Thoracic aorta (tissue), 2 donors: Measurements from ENCODE around the gene LRCH1. TPM values are rescaled to one million over a fixed set of nuclear protein-coding genes. Genes with fewer than 3 reads are reported as not detected.

Experiments
- ATAC-seq: fragments of 150-250 bp; one replicate; pipeline ENCODE4 v1.8.0; 2017; ENCODE audit warnings: low read depth; ENCODE audit not compliant: insufficient number of reproducible peaks, low FRiP score
- DNase-seq: peaks from one replicate; pipeline ENCODE4 v3.0.0-alpha.2; 2020; ENCODE audit warnings: low spot score
- H3K27ac ChIP-seq, 2 donors: fragments of 200-600 bp; sonication (generic); 1 replicate in 1 of 2; 2 replicates in 1 of 2; pipeline ENCODE4 v1.5.1; 2016; ENCODE audit warnings: mild to moderate bottlenecking in 2 of 2, moderate library complexity in 2 of 2
- H3K27me3 ChIP-seq: fragments of 200-600 bp; sonication (generic); replicated peaks from 2 replicates; pipeline ENCODE4 v1.6.0; 2016; ENCODE audit warnings: mild to moderate bottlenecking; ENCODE audit not compliant: insufficient read depth
- H3K36me3 ChIP-seq: fragments of 200-600 bp; sonication (generic); one replicate; pipeline ENCODE4 v1.5.1; 2016
- H3K4me1 ChIP-seq, 2 donors: fragments of 200-600 bp; sonication (generic); 1 replicate in 1 of 2; 2 replicates in 1 of 2; pipeline versions ENCODE4 v1.5.1 to v1.6.0; 2016; ENCODE audit warnings: low read depth in 2 of 2, mild to moderate bottlenecking in 1 of 2; ENCODE audit not compliant: control insufficient read depth in 1 of 2
- H3K4me3 ChIP-seq: fragments of 200-600 bp; sonication (generic); 2 replicates; pipeline ENCODE4 v1.5.1; 2016; ENCODE audit warnings: mild to moderate bottlenecking
- H3K9me3 ChIP-seq: fragments of 200-600 bp; sonication (generic); 2 replicates; pipeline ENCODE4 v1.5.1; 2016
- CTCF ChIP-seq: fragments of 200-600 bp; sonication (generic); IDR thresholded peaks from one replicate; pipeline ENCODE4 v1.5.1; 2019; ENCODE audit warnings: antibody characterized with exemption
- total RNA-seq, 2 donors: library from RNA; depleted of rRNA; stranded (reverse); fragments of >200 nt; gene quantifications; one replicate each; pipeline versions ENCODE4 v1.1.0 to v1.2.3, GENCODE V29; 2016

LRCH1 gene
- total RNA-seq, 2 donors from 2014 or later, result 29.4 to 38.9 TPM

- Histone ChIP-seq H3K4me3 (no peak overlapping the region), H3K27ac (no peak overlapping the region), H3K4me1 (peaks cover 20 to 64% of the 10 kb centered on the region in 2 donors), H3K9me3 (no peaks in the 10 kb centered on the region), H3K27me3 (no peaks in the 10 kb centered on the region), H3K36me3 (no peaks in the 10 kb centered on the region)
- DNase-seq (no peak), ATAC-seq (no peak)
- TF ChIP-seq CTCF, result no peak
Observed at GRCh38 chr13:46561691-46562090, 8.7 kb downstream of the LRCH1 start.

- DNase-seq (no peak), ATAC-seq (no peak)
- Histone ChIP-seq H3K4me1 (peaks cover 20 to 60% of the 10 kb centered on the region in 2 donors), H3K27ac (no peak overlapping the region), H3K36me3 (no peaks in the 10 kb centered on the region), H3K27me3 (no peaks in the 10 kb centered on the region), H3K9me3 (no peaks in the 10 kb centered on the region), H3K4me3 (no peak overlapping the region)
- TF ChIP-seq CTCF, result no peak
Observed at GRCh38 chr13:46562152-46562551, 9.2 kb downstream of the LRCH1 start.

- H3K4me1 ChIP-seq, result peaks cover 20 to 56% of the 10 kb centered on the region in 2 donors
- no peak for ATAC-seq
- TF ChIP-seq CTCF, result no peak
Observed at GRCh38 chr13:46562581-46562980, 9.6 kb downstream of the LRCH1 start.

GRCh38 chr13:46565808-46566750 lies 13.1 kb downstream of the LRCH1 start:
- no peak overlapping the region for H3K4me3 ChIP-seq
- ATAC-seq (no peak), DNase-seq (no peak)
- H3K9me3 ChIP-seq, result no peaks in the 10 kb centered on the region
- H3K36me3 ChIP-seq, result no peaks in the 10 kb centered on the region
- TF ChIP-seq CTCF, result no peak
- H3K4me1 ChIP-seq, result peaks cover 12 to 60% of the 10 kb centered on the region in 2 donors
- H3K27me3 ChIP-seq, result no peaks in the 10 kb centered on the region
- H3K27ac ChIP-seq, result no peak overlapping the region

More at GRCh38 chr13:46562581-46562980, 9.6 kb downstream of the LRCH1 start:
- Histone ChIP-seq H3K9me3 (no peaks in the 10 kb centered on the region), H3K27ac (no peak overlapping the region), H3K27me3 (no peaks in the 10 kb centered on the region), H3K36me3 (no peaks in the 10 kb centered on the region), H3K4me3 (no peak overlapping the region)
- DNase-seq, result no peak

- TF ChIP-seq CTCF, result no peak
- peaks cover 19 to 65% of the 10 kb centered on the region in 2 donors for H3K4me1 ChIP-seq
Observed at GRCh38 chr13:46567671-46568070, 14.7 kb downstream of the LRCH1 start.

More at GRCh38 chr13:46567671-46568070, 14.7 kb downstream of the LRCH1 start:
- DNase-seq (no peak), ATAC-seq (no peak)
- H3K27ac ChIP-seq, result no peak overlapping the region
- H3K27me3 ChIP-seq, result no peaks in the 10 kb centered on the region
- no peaks in the 10 kb centered on the region for H3K36me3 ChIP-seq
- no peaks in the 10 kb centered on the region for H3K9me3 ChIP-seq
- no peak overlapping the region for H3K4me3 ChIP-seq
